ENCODE measurements around the gene GPR33.
"Not testable (repeated sequence)": the region's sequence is repeated elsewhere in the genome, so short reads cannot be mapped to it uniquely, and the experiment has no call there.

GPR33 gene

GRCh38 chr14:31449136-31449535 lies 38.7 kb downstream of the GPR33 start:
- Histone ChIP-seq H3K9me3 (no peaks in the 10 kb centered on the region), H3K36me3 (replicated peaks) (peaks cover 32% of the 10 kb centered on the region), H3K27me3 (ENCODE audit: low read depth) (no peaks in the 10 kb centered on the region), H3K4me3 (no peak overlapping the region), H3K4me1 (peaks cover 5% of the 10 kb centered on the region)
- no peak for DNase-seq (ENCODE audit: low spot score in 2 of 2)
- in situ Hi-C loops (cut with MboI; ENCODE audit: low sequenced_read_pairs): no loop called here

GRCh38 chr14:31445703-31446102 lies 42.1 kb downstream of the GPR33 start:
- DNase-seq (ENCODE audit: low spot score in 2 of 2): no peak
- Histone ChIP-seq H3K27me3 (ENCODE audit: low read depth) (no peaks in the 10 kb centered on the region), H3K4me3 (no peak overlapping the region), H3K36me3 (replicated peaks) (peaks cover 20% of the 10 kb centered on the region), H3K4me1 (peaks cover 22% of the 10 kb centered on the region), H3K9me3 (no peaks in the 10 kb centered on the region)
- in situ Hi-C loops (cut with MboI; ENCODE audit: low sequenced_read_pairs): no loop called here

- Histone ChIP-seq H3K36me3 (replicated peaks) (peaks cover 13% of the 10 kb centered on the region), H3K4me3 (no peak overlapping the region), H3K27me3 (ENCODE audit: low read depth) (no peaks in the 10 kb centered on the region), H3K9me3 (no peaks in the 10 kb centered on the region), H3K4me1 (peaks cover 25% of the 10 kb centered on the region)
- DNase-seq (ENCODE audit: low spot score in 2 of 2): no peak
- in situ Hi-C loops (cut with MboI; ENCODE audit: low sequenced_read_pairs): no loop called here
Observed at GRCh38 chr14:31442284-31442683, 45.6 kb downstream of the GPR33 start.

- peaks cover 13% of the 10 kb centered on the region for H3K36me3 ChIP-seq (replicated peaks)
- DNase-seq (ENCODE audit: low spot score in 2 of 2): peak; percentile 39 to 94
Observed at GRCh38 chr14:31441273-31442111, 46.3 kb downstream of the GPR33 start.

GRCh38 chr14:31440280-31440679 lies 47.6 kb downstream of the GPR33 start:
- Histone ChIP-seq H3K9me3 (no peaks in the 10 kb centered on the region), H3K27me3 (ENCODE audit: low read depth) (no peaks in the 10 kb centered on the region), H3K4me1 (peaks cover 22% of the 10 kb centered on the region), H3K36me3 (replicated peaks) (peaks cover 6% of the 10 kb centered on the region), H3K4me3 (no peak overlapping the region)
- in situ Hi-C loops (cut with MboI; ENCODE audit: low sequenced_read_pairs): no loop called here
- no peak for DNase-seq (ENCODE audit: low spot score in 2 of 2)

More at GRCh38 chr14:31441273-31442111, 46.3 kb downstream of the GPR33 start:
- H3K4me1 ChIP-seq: peaks cover 25% of the 10 kb centered on the region
- no peaks in the 10 kb centered on the region for H3K27me3 ChIP-seq (ENCODE audit: low read depth)
- in situ Hi-C loops (cut with MboI; ENCODE audit: low sequenced_read_pairs): no loop called here
- H3K4me3 ChIP-seq: no peak overlapping the region
- H3K9me3 ChIP-seq: no peaks in the 10 kb centered on the region

- peaks cover 22% of the 10 kb centered on the region for H3K4me1 ChIP-seq
- no peaks in the 10 kb centered on the region for H3K9me3 ChIP-seq
- in situ Hi-C loops (cut with MboI; ENCODE audit: low sequenced_read_pairs): no loop called here
- no peak overlapping the region for H3K4me3 ChIP-seq
- peaks cover 6% of the 10 kb centered on the region for H3K36me3 ChIP-seq (replicated peaks)
- H3K27me3 ChIP-seq (ENCODE audit: low read depth): no peaks in the 10 kb centered on the region
- DNase-seq (ENCODE audit: low spot score in 2 of 2): no peak
Observed at GRCh38 chr14:31439561-31439960, 48.3 kb downstream of the GPR33 start.

GRCh38 chr14:31437045-31437691 lies 50.7 kb downstream of the GPR33 start:
- DNase-seq (ENCODE audit: low spot score in 2 of 2); H3K36me3 ChIP-seq (replicated peaks); H3K4me3 ChIP-seq; H3K9me3 ChIP-seq; H3K27me3 ChIP-seq (ENCODE audit: low read depth); in situ Hi-C loops (cut with MboI; ENCODE audit: low sequenced_read_pairs): not testable (repeated sequence)
- H3K4me1 ChIP-seq: peaks cover 14% of the 10 kb centered on the region

GRCh38 chr14:31435276-31435675 lies 52.6 kb downstream of the GPR33 start:
- H3K36me3 ChIP-seq (replicated peaks): peaks cover 3% of the 10 kb centered on the region; the same call in 1 of the 2 replicates
- no peak overlapping the region for H3K4me3 ChIP-seq
- no peaks in the 10 kb centered on the region; the same call in 1 of the 2 replicates for H3K9me3 ChIP-seq
- no peaks in the 10 kb centered on the region for H3K27me3 ChIP-seq (ENCODE audit: low read depth)
- no peaks in the 10 kb centered on the region for H3K4me1 ChIP-seq
- in situ Hi-C loops (cut with MboI; ENCODE audit: low sequenced_read_pairs): no loop called here
- DNase-seq (ENCODE audit: low spot score in 2 of 2): no peak
